Measurements from ENCODE around the gene FRY. TPM values are rescaled to one million over a fixed set of nuclear protein-coding genes. Genes with fewer than 3 reads are reported as not detected.

FRY gene
- total and polyA plus RNA-seq, 9 of the 15 experiments (the other 6 are each of a cell fraction or from before 2014, with no cell fraction given): 0.03 to 0.31 (median 0.11) TPM; not detected in 3

- TF ChIP-seq MGA (IDR thresholded peaks at IDR 0.05) (peak; percentile 36), TEAD4 (IDR thresholded peaks at IDR 0.05; ENCODE audit: low read length) (peak; percentile 42; the same call in 1 of the 2 replicates), TEAD4 (CRISPR knock-in tag; IDR thresholded peaks at IDR 0.05; ENCODE audit: borderline replicate concordance) (no peak), ZC3H4 (CRISPR knock-in tag; IDR thresholded peaks at IDR 0.05; ENCODE audit: borderline replicate concordance) (no peak), NFE2L1 (tag; IDR thresholded peaks at IDR 0.05; ENCODE audit: borderline replicate concordance, low read depth) (no peak), ZNF778 (CRISPR knock-in tag; IDR thresholded peaks at IDR 0.05) (no peak), ZNF511 (CRISPR knock-in tag; IDR thresholded peaks at IDR 0.05) (peak; percentile 6; the same call in 1 of the 2 replicates), ZNF133 (CRISPR knock-in tag; IDR thresholded peaks at IDR 0.05) (no peak), ATF3 (IDR thresholded peaks at IDR 0.05) (peak; percentile 6; the same call in 1 of the 2 replicates), ATF3 (CRISPR knock-in tag; conservative IDR thresholded peaks at IDR 0.05) (no peak), TBP (optimal IDR thresholded peaks at IDR 0.05; ENCODE audit: low read depth, low read length) (peak; percentile 16), TCF7 (IDR thresholded peaks at IDR 0.05; ENCODE audit: borderline replicate concordance) (0 out of 2 replicates have a peak, but pooled peaks have one; percentile 34), EP400 (IDR thresholded peaks at IDR 0.05) (peak; percentile 27; the same call in 1 of the 2 replicates), STAT5A (IDR thresholded peaks at IDR 0.05; ENCODE audit: borderline replicate concordance, low read length) (no peak), MTA3 (IDR thresholded peaks at IDR 0.05; ENCODE audit: borderline replicate concordance) (peak; percentile 23; the same call in 1 of the 2 replicates), BHLHE40 (IDR thresholded peaks at IDR 0.05; ENCODE audit: low read length) (peak; percentile 34; the same call in 1 of the 2 replicates), ARID1B (IDR thresholded peaks at IDR 0.05) (peak; percentile 58; the same call in 1 of the 2 replicates), ATF7 (IDR thresholded peaks at IDR 0.05) (peak; percentile 29)
These were observed 284.4 kb downstream of the FRY start (continued) for GRCh38 chr13:32316028-32316339.

All from K562 (cell line).